HG02981 (cell line): Measurements from ENCODE around the gene PRKCH.
A peak's percentile ranks its signal among the peaks of the same experiment; 100 is the strongest.

Source experiments
- ATAC-seq: cut with Tn5 transposase; IDR thresholded peaks from one replicate; pipeline ENCODE4 v1.9.1; 2021; ENCODE audit warnings: mild to moderate bottlenecking, moderate library complexity; ENCODE audit not compliant: unreplicated experiment

The PRKCH gene

GRCh38 chr14:61470261-61470960, 149.0 kb downstream of the PRKCH start:
- no peak for ATAC-seq

DNA sequence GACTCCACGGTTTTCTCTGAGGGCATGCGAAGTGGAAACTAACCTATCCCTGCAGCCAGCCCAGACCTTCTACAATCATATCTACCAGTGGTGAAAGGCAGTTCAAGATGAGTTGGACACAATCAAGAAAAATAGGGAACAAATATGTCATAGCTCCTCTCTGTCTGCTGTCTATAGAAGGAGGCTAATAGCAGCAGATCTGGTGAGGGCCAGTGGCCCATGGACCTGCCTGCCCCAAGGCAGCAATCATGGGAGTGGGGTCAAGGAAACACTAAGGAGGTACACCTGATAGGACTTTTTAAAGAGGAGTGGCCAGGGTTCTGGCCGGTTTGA, 149.5 kb downstream of the PRKCH start:
- ATAC-seq: no peak

DNA sequence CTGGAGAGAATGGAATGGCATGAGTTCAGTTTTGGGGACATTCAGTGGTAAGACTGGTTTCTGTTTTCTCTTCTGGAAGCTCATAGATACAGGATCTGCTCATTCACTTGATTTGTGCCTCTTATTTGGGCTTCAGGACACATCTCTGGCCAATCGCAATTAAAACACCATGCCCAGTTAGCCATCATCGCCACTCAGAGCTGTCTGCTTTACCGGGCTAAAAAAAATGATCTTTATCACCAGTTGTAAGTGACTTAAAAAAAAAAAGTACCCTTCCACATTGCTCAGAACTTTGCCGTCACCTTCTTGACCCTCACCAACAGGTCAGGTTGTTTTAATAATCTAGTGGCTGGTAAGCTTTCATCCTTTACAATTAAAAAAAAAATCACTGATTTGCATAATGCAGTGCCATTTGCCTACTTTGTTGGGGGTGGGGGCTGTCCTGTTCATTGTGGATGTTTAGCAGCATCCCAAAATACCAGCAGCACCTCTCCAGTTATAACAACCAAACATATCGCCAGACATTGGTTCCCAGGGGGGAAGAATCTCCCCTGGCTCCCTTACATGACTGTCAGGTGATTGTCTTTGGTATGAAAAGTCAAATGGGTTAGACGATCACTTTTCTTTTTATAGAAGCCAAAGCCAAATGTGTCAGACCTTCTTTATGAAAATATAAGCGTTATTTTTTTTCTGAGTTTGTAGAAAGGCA, 150.1 kb downstream of the PRKCH start:
- no peak for ATAC-seq

DNA sequence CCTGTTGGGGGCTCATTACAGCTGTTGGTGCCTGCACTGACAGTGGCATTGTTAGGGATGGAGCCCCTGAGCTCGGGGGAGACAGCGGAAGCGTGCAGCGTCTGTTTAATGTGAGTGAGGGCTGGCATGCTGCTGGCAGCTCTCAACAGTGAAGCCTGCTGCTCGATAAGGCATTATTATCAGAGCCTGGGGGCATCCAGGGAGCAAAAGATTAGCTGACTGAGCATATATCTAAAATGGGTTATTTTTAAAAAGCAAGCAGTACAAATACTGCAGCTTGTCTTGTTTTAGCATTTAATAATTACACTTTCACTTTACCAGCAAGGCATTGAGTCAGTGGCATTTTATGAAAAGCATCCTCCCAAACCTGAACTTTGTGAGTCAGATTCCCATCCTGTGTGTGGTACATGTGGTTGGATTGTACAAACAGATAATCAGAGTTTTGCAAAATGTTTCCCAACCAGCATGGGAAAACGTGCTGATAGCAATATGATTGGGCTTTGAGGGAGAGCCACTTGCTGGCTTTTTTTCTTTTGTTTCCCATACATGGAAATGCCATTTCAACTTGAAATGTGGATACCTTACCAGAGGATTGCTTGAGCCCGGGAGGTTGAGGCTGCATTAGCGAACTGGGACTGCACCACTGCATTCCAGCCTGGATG, 150.8 kb downstream of the PRKCH start:
- ATAC-seq: no peak

GRCh38 chr14:61472801-61473376, 151.5 kb downstream of the PRKCH start:
- ATAC-seq: no peak

DNA sequence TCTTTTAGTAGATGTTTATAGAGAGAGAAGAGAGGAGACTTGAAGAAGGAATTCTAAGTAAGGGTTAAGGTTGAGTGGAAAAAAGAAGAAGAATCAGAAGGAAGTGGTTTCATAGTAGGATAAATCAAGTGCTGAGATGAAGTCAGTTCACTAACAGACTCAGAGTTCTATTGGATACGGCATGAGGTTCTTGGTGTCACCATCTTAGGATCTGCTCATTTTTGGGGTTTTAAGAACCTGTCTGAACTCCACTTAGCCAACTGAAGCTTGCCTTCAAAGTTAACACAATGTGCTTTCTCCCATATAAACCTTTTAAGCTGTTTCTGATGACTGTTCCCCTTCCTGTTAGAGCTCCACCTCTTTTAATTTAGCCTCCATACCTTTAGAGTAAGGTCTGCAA, 152.6 kb downstream of the PRKCH start:
- no peak for ATAC-seq

- ATAC-seq: no peak
Measured at GRCh38 chr14:61474701-61475100, 153.3 kb downstream of the PRKCH start.

GRCh38 chr14:61475316-61475715, 153.9 kb downstream of the PRKCH start:
- no peak for ATAC-seq

DNA sequence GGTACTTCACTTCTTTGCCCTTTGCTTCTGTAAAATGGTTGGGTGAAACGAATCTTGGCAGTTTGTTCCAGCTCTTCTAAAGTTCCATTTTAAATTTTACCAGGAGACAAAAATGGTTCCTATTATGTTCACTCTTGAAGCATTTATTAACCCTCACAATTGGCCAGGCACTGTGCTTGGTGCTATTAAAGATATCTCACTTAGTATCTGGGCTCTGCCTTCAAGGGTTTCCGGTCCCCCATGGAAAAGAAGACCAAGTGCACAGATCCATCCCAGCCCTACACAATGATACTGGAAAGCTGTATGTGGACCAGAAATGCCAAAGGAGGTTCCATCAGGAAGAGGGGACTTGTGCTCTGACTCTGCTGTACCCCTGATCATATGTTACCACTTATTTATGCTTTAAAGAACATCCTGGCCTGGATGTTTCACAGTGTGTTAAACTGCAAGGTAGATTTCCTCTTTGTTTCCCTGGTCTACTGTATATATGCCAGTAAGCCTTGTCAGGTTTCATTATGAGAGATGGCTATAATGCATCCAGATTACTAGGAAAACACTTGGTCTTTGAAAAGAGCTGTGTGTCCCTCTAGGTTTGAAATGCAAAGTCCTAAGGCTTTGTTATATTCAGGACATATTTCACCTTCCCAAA, 154.8 kb downstream of the PRKCH start:
- ATAC-seq: peak; percentile 16

GRCh38 chr14:61476754-61477410, 155.5 kb downstream of the PRKCH start:
- ATAC-seq: peak; percentile 33

- ATAC-seq: no peak
Measured at GRCh38 chr14:61477712-61478462, 156.5 kb downstream of the PRKCH start.

DNA sequence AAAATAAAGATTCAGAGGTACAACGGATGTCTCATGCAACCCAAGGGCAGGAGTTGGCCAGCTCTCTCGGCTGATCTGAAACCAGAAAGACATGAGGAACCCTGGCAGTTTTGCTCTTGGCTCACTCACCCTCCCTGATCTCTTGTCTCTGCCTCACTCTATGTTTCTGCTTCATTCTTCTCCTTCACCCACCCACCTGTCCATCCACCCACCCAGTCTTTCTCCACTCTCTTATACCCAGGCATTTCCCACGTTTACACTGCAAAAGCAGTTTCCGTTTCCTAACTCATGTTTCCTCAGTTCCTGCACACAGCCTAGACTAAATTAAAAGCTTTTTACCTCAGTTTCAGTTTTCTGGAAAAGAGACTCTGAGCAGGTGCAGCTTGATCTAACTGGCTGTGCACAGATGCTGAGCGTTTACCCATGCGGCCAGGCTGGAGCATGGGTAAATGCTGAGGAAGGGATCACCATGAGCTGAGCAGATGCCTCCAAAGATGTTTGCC, 157.6 kb downstream of the PRKCH start:
- peak; percentile 50 for ATAC-seq

GRCh38 chr14:61479746-61480502, 158.5 kb downstream of the PRKCH start:
- ATAC-seq: no peak

GRCh38 chr14:61480704-61481285, 159.4 kb downstream of the PRKCH start:
- no peak for ATAC-seq

DNA sequence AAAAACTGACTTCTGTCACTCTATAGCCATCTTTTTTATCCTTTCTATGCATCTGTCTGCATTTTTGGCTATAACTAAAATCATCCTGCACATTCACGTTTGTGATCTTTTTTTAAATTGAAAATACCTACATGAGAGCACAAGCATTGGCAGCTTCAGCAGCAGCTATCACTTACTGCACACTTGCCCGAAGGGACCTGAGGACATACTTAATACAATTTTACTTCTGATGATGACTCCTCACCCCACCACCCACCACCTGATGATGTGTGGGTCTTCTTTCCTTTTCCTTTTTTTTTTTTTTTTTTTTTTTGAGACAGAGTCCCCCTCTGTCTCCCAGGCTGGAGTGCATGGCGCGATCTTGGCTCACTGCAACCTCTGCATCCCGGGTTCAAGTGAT, 160.3 kb downstream of the PRKCH start:
- ATAC-seq: no peak

DNA sequence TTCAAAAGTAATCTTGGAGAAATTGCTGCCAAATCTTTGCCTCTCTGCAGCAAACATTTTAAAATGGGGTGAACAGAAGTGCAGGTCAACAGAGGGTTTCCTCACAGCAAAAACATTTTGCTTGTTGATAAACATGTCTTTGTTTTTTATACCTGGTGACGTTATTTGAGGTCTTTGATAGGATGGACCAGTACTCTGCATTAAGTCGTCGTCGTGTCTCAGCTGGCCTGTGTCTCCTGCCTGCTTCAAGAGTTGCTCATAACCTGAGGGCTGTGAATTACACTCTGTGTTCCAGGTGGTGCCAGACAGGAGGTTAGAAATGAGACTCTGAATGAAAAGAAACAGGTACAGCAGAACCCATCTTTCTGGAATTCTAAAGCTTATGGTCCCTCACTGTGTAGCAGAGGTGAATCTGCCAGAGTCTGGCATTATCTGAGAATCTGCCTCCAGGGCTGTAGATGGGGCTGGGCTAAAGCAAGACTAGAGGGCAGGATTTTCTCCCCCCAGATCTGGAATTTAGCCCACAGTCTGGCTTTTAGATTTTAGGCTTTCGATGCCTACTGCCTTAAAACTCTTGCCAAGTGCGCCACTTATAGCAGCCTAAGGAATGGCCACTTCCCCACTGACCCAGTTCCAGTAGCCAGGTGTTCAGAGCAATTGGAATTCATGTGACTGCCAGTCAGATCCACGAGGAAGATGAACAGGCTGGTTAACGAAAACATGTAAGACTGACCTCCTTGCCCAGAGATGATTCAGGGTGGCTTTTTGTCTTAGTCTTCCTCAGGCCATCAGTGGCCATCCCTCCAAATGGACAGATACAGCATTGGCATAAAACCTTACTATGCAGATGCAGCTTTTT, 161.2 kb downstream of the PRKCH start:
- ATAC-seq: no peak

GRCh38 chr14:61483476-61483875, 162.1 kb downstream of the PRKCH start:
- no peak for ATAC-seq

DNA sequence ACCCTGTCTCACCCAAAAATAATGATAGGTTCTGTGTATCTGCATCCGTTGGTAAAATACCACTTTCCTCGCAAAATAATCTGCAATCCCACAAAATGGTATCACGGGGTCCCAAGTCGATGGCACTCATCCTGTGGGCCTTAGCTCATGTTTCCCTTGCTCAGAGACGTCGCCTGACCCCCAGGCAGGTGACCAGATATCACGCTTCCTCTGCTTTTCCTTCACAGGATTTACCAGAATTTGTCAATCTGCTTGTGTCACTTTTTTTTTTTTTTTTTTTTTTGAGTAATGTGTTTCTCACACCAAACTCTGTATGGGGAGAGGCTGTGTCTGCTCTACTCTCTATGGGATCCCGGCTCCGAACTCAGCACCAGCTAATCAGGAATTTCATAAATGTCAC, 162.7 kb downstream of the PRKCH start:
- no peak for ATAC-seq
